22Rv1 (cell line): Measurements from ENCODE around the gene BCL11A.

Source experiments
- CTCF ChIP-seq: fragments of 450-650 bp; IDR thresholded peaks from 2 replicates; pipeline ENCODE4 v1.5.1; 2017; ENCODE audit warnings: mild to moderate bottlenecking
- ZFX ChIP-seq: fragments of 450-650 bp; IDR thresholded peaks from 2 replicates; pipeline ENCODE4 v1.6.1; 2017; ENCODE audit warnings: antibody characterized with exemption, borderline replicate concordance

GRCh38 chr2:60569680-60570111 is 16.2 kb upstream of the BCL11A start:
- TF ChIP-seq CTCF (no peak), ZFX (no peak)
